Adrenal gland (tissue), 19 donors: ENCODE measurements around the gene CELF6. TPM values are rescaled to one million over a fixed set of nuclear protein-coding genes. Genes with fewer than 3 reads are reported as not detected.

Experiments used
- DNase-seq, 7 donors: peaks; one replicate each; pipeline ENCODE4 v3.0.0-alpha.2; 2019 to 2020
- H3K27ac ChIP-seq, 5 donors: fragments of 200-600 bp; sonication (generic) in 4 of 5; 1 replicate in 3 of 5; 2 replicates in 2 of 5; pipeline versions ENCODE4 v1.5.1 to v1.8.0; 2016 to 2020; ENCODE audit warnings: mild to moderate bottlenecking in 1 of 5
- H3K27me3 ChIP-seq: fragments of 200-600 bp; 2 replicates; pipeline ENCODE4 v1.8.0; 2021
- H3K36me3 ChIP-seq, 2 donors: fragments of 200-600 bp; replicated peaks in 1 of 2; 1 replicate in 1 of 2; 2 replicates in 1 of 2; pipeline versions ENCODE4 v1.5.1 to v1.8.0; 2018 to 2022
- H3K4me1 ChIP-seq, 2 donors: fragments of 200-600 bp; replicated peaks in 1 of 2; 1 replicate in 1 of 2; 2 replicates in 1 of 2; pipeline versions ENCODE4 v1.5.1 to v1.8.0; 2018 to 2021
- H3K4me3 ChIP-seq, 4 donors: fragments of 200-600 bp; sonication (generic) in 3 of 4; one replicate each; pipeline ENCODE4 v1.5.1; 2016 to 2018
- H3K9me3 ChIP-seq, 3 donors: fragments of 200-600 bp; sonication (generic) in 1 of 3; replicated peaks in 1 of 3; 1 replicate in 2 of 3; 2 replicates in 1 of 3; pipeline versions ENCODE4 v1.5.1 to v1.8.0; 2016 to 2021
- CTCF ChIP-seq, 6 experiments: fragments of 450-650 bp in 4 of 6; fragments of 200-600 bp in 2 of 6; sonication (generic) in 1 of 6; IDR thresholded peaks; 1 replicate in 5 of 6; 2 replicates in 1 of 6; pipeline versions ENCODE4 v1.5.1 to v1.8.0; 2016 to 2021; ENCODE audit warnings: antibody characterized with exemption in 6 of 6, mild to moderate bottlenecking in 2 of 6, moderate library complexity in 1 of 6
- POLR2A ChIP-seq, 2 donors: fragments of 450-650 bp; IDR thresholded peaks; one replicate each; pipeline ENCODE4 v1.6.1; 2017; ENCODE audit warnings: antibody characterized with exemption in 2 of 2, mild to moderate bottlenecking in 2 of 2, moderate library complexity in 1 of 2
- WGBS, 4 donors: extraction: QIAGEN DNeasy Blood & Tissue Kit in 2 of 4; methylation state at CpG; one replicate each; pipeline versions ENCODE4 v1.1.5 to v1.1.7; 2013 to 2017; 5-methylcytosine and 5-hydroxymethylcytosine counted together
- intact Hi-C, 2 donors: fragments of 100-400 bp; cut with DNase I; formaldehyde crosslinking; loops; one replicate each; pipeline versions ENCODE4 v1.14.1 to v1.15.0; 2022 to 2023
- long read RNA-seq, 10 donors: library from polyadenylated mRNA in 3 of 10; unstranded in 2 of 10; stranded (forward) in 1 of 10; transcript quantifications; one replicate each; pipeline ENCODE4 v2.0.0 and lab custom pipeline, GENCODE V29; 2021 to 2026
- polyA plus RNA-seq, 3 donors: library from polyadenylated mRNA; stranded (reverse); fragments of 200-250 nt in 2 of 3; fragments of 350-450 nt in 1 of 3; fragmentation: Illumina TruSeq in 1 of 3; extraction: RNeasy Lipid Tissue Mini Kit (QIAGEN cat#74804) in 1 of 3; gene quantifications; one replicate each; pipeline ENCODE4 v1.2.3, GENCODE V29; 2013 to 2014
- total RNA-seq, 9 donors: library from RNA; depleted of rRNA in 4 of 9; stranded (reverse); fragments of >200 nt in 4 of 9; fragments of 120-200 nt in 1 of 9; fragmentation: NEBNext Ultra II Directional in 1 of 9; extraction: Animal tissue kit (Norgen Biotek cat#: 25700) in 1 of 9; gene quantifications; one replicate each; pipeline versions ENCODE4 v1.1.0 to v1.2.4, GENCODE V29; 2013 to 2023
- donor health status: healthy with polysubstance abuse.
- donor health status: Bipolar disorder and iron deficiency.
- donor health status: DM: yes; HTN: yes; CAD: no.
- donor health status: DM: no; HTN: no; CAD: no.
- donor health status: DM: no; HTN: no; CAD: no.
- donor health status: DM: yes; HTN: yes; CAD: no.

The CELF6 gene
- total RNA-seq = 1 to 10 TPM; 1.2 to 4.1 (median 2.1) TPM
- polyA plus RNA-seq = 10 to 100 TPM in 2 of 3 donors, 1 to 10 TPM in 1; 3.2 to 24.1 (median 12.1) TPM
- long read RNA-seq, donor 1 = 0 reads
- long read RNA-seq, donor 2 = 0 reads
- long read RNA-seq, donor 3 = 0 reads
- long read RNA-seq, donor 4 = 0 reads
- long read RNA-seq, donor 5, partial matches to known transcripts = 0 of 1 reads
- long read RNA-seq, donor 5, other reads (novel, unspliced or antisense) = 0 of 1 reads
- long read RNA-seq, donor 6 = 0 reads
- long read RNA-seq, donor 7 = 0 reads
- long read RNA-seq, donor 8 = 0 reads
- long read RNA-seq, donor 9 = 0 reads
- long read RNA-seq, donor 10 = 0 reads

- peak within 1 kb of the TSS in 2 of 5 donors; percentile 72 to 75 for H3K27ac ChIP-seq
- no peaks in the 10 kb centered on the region for H3K36me3 ChIP-seq
- DNase-seq = peak; percentile 86 to 97 (median 90)
- H3K27me3 ChIP-seq = no peaks in the 10 kb centered on the region
- no peaks in the 10 kb centered on the region for H3K9me3 ChIP-seq
- H3K4me1 ChIP-seq = peaks cover 0 to 6% of the 10 kb centered on the region in 2 donors
- H3K4me3 ChIP-seq = peak within 1 kb of the TSS in 2 of 4 donors; percentile 43 to 60
- TF ChIP-seq CTCF (IDR thresholded peaks at IDR 0.05) (no peak), POLR2A (IDR thresholded peaks at IDR 0.05) (no peak)
- intact Hi-C loops = no loop called here
- 1 to 2% (median 1%) methylated on average over 10 to 57 of the region's 58 CpGs for WGBS, 4 donors
These were observed at the start of gene CELF6 for GRCh38 chr15:72319985-72320671. Gene CELF6 (minus strand): TSS chr15:72320157. CDS start chr15:72319874, 283 bp downstream.

- peaks cover 0 to 6% of the 10 kb centered on the region in 2 donors for H3K36me3 ChIP-seq
- H3K4me1 ChIP-seq = peaks cover 7 to 47% of the 10 kb centered on the region in 2 donors
- H3K9me3 ChIP-seq = no peaks in the 10 kb centered on the region
- intact Hi-C loops = no loop called here
- peak overlapping the region in 2 of 5 donors; percentile 50 to 62 for H3K27ac ChIP-seq
- no peaks in the 10 kb centered on the region for H3K27me3 ChIP-seq
- 71 to 84% (median 76%) methylated on average over 2 of the region's 2 CpGs for WGBS, 4 donors
- TF ChIP-seq POLR2A (IDR thresholded peaks at IDR 0.05) (no peak), CTCF (IDR thresholded peaks at IDR 0.05) (no peak)
- peak in 6 of 7 donors; percentile 23 to 65 (median 46) for DNase-seq
- H3K4me3 ChIP-seq = no peak overlapping the region
These were observed 48.9 kb upstream of the CELF6 start for GRCh38 chr15:72368899-72369298.

- Histone ChIP-seq H3K27ac (peak overlapping the region in 2 of 5 donors; percentile 50 to 62), H3K9me3 (no peaks in the 10 kb centered on the region), H3K36me3 (peaks cover 0 to 6% of the 10 kb centered on the region in 2 donors), H3K4me1 (peaks cover 6 to 41% of the 10 kb centered on the region in 2 donors), H3K27me3 (no peaks in the 10 kb centered on the region), H3K4me3 (no peak overlapping the region)
- TF ChIP-seq CTCF (IDR thresholded peaks at IDR 0.05) (no peak), POLR2A (IDR thresholded peaks at IDR 0.05) (no peak)
- no peak for DNase-seq
- WGBS, 4 donors = 74 to 93% (median 84%) methylated on average over 2 of the region's 2 CpGs
- intact Hi-C loops = no loop called here
These were observed 48.4 kb upstream of the CELF6 start for GRCh38 chr15:72368325-72368724.

GRCh38 chr15:72365844-72366243 lies 45.9 kb upstream of the CELF6 start:
- 76 to 94% (median 85%) methylated on average over 1 of the region's 1 CpG for WGBS, 4 donors
- Histone ChIP-seq H3K27me3 (no peaks in the 10 kb centered on the region), H3K4me3 (no peak overlapping the region), H3K4me1 (peaks cover 0 to 19% of the 10 kb centered on the region in 2 donors), H3K36me3 (peaks cover 0 to 6% of the 10 kb centered on the region in 2 donors), H3K9me3 (no peaks in the 10 kb centered on the region), H3K27ac (no peak overlapping the region)
- intact Hi-C loops = no loop called here
- no peak for DNase-seq
- TF ChIP-seq POLR2A (IDR thresholded peaks at IDR 0.05) = no peak
- TF ChIP-seq CTCF (IDR thresholded peaks at IDR 0.05) = no peak
